Muscle of back (tissue), 11 donors: Measurements from ENCODE around the gene PARP4. TPM values are rescaled to one million over a fixed set of nuclear protein-coding genes. Genes with fewer than 3 reads are reported as not detected.
"Not testable (repeated sequence)": the region's sequence is repeated elsewhere in the genome, so short reads cannot be mapped to it uniquely, and the experiment has no call there.

Experiments used
- DNase-seq, 3 donors: peaks; one replicate each; pipeline versions ENCODE4 v3.0.0 to v3.0.0-alpha.2; 2013
- polyA plus RNA-seq, 10 donors: library from polyadenylated mRNA; unstranded; fragments of 120-200 nt; gene quantifications; one replicate each; pipeline ENCODE4 v1.2.1, GENCODE V29; 2013; ENCODE audit not compliant: insufficient read length in 10 of 10

PARP4 gene
- polyA plus RNA-seq, 10 donors = 24.7 to 30.3 (median 27.8) TPM

DNA sequence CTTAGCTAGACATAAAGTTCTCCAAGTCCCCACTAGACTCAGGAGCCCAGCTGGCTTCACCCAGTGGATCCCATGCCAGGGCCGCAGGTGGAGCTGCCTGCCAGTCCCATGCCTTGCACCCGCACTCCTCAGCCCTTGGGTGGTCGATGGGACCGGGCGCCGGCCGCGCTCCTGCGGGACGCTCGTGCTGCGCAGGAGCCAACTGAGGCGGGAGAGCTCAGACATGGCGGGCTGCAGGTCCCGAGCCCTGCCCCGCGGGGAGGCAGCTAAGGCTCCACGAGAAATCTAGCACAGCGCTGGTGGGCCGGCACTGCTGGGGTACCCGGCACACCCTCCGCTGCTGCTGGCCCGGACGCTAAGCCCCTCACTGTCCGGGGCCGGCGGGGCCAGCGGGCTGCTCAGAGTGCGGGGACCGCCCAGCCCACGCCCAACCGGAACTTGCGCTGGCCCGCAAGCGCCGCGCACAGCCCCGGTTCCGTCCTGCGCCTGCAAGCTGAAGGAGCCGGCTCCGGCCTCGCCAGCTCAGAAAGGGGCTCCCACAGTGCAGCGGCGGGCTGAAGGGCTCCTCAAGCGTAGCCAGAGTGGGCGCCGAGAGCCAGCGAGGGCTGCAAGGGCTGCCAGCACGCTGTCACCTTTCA lies 5.8 kb downstream of the PARP4 start:
- DNase-seq = no peak

DNA sequence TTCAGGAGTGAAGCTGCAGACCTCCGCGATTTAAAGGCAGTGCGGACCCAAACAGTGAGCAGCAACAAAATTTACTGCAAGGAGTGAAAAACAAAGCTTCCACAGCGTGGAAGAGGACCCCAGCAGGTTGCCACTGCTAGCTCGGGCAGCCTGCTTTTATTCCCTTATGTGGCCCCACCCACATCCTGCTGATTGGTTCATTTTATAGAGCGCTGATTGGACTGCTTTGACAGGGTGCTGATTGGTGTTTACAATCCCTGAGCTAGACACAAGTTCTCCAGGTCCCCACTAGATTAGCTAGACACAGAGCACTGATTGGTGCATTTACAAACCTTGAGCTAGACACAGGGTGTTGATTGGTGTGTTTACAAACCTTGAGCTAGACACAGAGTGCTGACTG lies 6.3 kb downstream of the PARP4 start:
- not testable (repeated sequence) for DNase-seq

DNA sequence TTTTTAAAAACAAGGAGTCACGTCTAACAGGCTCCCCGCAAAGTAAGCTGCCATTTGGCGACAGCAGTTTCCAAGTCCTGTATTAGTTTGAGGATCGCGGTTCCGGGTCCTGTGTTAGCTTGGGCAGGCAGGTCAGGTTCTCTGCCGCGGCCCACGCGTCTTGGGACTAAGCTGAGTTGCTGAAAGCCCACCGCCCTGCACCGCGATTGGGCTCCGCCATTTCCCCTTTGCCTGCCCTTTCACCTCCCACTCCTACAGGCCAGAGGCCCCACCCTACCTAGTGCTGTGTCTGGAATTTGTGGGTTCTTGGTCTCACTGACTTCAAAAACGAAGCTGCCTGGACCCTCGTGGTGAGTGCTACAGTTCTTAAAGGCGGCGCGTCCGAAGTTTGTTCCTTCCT lies 6.8 kb downstream of the PARP4 start:
- no peak for DNase-seq

DNA sequence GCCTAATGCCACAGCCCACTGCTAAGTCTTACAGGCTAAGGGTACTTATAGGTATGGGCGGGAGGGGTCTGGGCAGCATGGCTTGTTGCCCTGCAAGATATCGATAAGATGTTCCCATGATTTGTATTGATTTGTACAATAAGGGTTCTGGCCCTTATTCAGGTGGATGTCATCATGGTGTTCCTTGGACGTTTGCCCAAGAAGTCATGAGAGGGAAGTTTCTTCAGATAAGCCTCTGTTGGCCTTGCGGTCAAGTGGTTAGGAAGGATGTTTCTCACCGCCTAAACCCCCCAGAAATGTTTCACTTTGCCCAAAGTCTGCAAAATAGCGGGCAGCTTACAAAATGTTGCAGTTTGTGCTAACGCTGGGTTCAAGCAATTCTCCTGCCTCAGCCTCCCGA lies 7.3 kb downstream of the PARP4 start:
- DNase-seq = no peak

DNA sequence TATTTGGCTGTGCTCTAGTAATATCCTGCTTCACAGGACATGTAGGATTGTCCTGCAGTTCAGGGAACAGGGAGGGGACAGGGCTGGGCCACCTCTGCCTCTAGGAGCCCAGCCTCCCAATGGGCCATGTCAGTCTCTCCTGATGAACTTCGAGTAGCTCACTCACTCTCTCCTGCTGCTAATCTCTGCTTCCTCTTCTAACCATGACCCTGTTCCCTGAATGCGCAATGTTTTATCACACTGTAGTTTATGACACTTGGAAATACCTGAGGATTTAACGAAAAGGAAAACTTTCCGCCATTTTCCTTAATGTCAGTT lies 9.2 kb downstream of the PARP4 start:
- no peak for DNase-seq

DNA sequence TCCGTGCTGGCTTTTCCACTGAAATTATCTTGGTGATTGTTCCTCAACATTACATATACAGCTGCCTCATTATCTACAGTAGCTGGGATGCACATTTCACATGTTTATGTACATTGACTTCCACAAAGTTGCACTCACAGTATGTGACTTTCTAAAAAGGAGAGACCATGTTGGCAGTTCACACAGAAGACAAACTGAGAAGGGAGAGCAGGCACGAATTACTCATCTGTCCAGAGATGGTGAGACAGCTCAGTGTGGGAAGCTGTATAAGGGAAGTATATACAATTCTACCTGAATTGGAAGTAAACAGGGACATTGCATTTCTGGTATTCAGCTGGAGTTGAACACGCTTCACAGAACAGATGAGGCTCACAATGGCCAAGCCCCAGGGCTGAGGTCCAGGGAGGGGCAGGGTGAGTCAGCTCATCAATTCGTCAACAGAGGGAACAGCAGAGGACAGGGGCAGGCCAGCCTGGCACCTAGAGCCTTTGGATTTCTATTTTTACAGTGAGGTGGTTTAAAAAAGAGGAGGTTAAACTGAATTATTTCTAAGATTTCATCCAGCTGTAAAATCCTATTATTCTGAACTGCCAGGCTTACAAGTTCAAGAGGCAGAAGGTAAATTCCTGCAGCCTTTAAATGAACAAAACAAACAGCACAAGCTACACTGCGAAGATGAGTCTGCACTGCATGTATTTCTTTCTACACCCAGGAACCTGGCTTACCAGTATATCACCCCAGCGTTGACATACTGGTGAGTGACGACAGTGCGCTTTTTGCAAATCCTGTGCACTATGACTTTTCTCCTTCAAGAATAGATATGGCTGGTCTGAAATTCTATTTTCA lies 9.8 kb downstream of the PARP4 start:
- no peak for DNase-seq

DNA sequence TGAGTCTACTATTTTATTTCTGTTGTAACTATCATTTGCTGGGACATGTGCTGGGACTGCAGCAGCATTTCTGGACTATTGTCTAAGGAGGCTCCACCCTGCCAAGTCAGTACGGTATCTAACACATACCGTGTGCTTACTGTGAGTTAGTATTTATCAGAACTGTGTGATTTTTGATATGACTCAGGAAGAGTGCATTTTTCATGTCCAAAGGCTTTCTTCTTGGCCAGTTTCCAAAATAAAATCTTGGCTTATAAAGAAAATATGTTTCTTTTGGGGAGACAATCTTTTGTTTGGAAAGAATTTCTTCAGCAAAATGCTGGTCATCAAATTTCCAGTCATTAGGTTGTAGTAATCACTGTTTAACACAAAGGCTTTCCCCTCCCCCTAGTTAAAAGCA lies 11.6 kb downstream of the PARP4 start:
- DNase-seq = peak in 2 of 3 donors; percentile 33 to 40

DNA sequence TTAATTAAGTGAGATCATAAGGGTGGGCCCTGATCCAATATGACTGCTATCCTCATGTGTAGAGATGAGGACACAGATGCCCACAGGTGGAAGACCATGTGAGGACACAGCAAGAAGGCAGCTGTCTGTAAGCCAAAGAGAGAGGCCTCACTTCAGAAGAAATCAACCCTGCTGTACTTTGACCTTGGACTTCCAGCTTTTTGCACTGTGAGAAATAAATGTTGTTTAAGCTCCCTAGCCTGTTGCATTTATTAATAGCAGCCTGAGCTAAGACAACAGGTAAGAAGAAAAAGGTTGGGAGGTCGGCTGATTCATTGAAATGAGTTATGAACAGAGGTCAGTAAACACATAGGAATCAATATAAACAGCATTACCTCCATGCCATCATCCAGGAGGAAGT lies 14.8 kb downstream of the PARP4 start:
- no peak for DNase-seq

DNA sequence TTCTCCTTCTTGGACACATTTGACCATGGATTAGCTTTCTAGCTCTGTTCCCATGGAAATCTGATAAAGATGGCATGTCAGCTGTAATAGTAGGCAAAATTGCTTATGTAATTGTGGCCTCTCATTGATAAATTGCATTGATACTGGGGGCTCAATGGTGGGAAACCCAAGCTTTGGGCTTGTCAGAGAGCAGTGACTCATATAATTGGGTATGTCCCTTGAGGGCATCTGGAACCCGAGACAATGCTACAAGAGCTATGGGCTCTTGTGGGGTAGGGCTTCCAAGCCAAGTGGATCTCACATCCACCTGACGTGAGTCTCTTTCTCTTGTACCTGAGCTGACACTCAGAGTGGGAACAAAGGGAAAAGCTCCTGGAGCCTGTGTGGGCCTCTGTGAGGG lies 16.3 kb downstream of the PARP4 start:
- DNase-seq = not testable (repeated sequence)

DNA sequence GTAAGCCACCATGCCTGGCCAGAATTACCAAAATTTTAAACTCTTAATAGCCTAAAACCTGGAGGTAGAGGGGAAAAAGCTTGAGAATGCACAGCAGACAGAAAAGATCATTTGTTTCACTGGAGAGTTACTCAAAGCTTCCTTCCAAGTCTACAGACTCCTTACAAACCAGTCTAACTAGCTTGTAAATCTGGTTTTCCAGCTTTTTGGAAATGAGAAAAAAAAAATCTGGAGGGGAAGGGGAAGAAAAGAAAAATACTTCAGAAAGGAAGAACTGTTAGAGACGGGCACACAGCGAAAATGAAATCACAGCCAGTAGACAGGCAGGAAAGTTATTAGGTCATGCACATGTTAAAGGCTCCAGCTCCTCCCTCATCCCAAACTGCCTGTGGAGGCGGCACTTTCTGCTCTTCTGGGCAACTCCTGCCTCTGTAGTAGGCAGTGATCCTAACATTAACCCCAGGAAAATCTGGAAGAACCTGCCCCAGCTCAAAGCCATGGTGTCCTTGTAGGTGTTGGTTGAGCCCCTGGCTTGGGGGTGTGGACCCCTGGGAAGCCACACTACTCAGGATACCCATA lies 17.3 kb downstream of the PARP4 start:
- no peak for DNase-seq

DNA sequence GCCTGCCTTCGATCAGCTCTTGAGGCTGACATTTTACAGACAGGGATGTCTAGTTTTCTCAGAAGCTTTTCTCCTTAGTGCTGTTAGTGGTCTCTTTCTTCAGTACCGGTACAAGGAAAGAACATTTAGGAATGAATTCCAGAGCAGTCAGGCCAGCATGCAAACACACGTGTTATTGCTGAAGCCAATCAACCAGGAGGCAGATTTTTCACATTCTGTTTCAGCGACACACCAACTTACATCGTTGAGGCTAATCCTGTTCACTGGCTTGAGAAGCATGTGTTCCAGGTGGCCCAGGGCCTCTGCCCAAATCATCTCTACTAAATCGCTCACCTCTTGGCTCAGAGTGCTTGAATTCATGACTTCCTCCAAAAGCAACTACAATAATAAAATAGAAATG lies 19.2 kb downstream of the PARP4 start:
- DNase-seq = no peak

DNA sequence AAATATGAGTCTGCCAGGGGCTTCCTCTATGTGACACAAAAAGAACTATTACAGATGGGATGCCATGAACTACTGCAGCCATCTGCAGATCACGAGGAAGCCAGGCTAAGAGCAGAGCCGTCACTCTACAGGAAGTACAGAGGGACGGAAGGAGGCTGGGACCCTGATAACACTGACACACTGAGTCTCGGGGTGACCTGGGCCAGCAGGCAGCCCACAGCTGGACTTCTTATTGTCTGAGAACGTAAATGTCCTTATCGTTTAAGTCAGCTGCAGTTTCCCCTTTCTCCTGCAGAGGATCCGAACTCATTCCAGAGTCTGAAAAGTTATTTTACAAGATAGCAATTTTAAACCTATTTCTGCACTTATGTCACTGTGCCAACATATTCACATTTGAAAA lies 20.7 kb downstream of the PARP4 start:
- peak in 1 of 3 donors; percentile 9 for DNase-seq

DNA sequence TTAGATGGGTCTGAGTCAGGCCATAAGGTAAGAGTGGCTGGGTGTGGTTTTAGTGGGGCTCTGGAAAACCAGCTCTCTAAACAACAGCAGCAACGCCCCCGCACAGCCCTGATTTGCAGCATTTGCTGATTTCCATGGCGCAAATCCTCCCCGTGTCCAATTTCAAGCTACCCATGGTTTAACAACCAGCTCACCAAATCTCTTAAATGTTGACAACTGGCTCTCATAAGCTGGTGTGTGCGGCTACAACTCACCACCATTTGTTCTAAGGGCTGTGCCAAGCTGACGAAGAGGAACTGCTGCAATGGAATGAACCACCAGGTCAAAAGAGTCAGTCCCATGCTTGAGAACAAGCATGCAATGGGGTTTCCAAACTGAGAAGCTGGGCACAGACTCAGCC lies 22.9 kb downstream of the PARP4 start:
- no peak for DNase-seq

DNA sequence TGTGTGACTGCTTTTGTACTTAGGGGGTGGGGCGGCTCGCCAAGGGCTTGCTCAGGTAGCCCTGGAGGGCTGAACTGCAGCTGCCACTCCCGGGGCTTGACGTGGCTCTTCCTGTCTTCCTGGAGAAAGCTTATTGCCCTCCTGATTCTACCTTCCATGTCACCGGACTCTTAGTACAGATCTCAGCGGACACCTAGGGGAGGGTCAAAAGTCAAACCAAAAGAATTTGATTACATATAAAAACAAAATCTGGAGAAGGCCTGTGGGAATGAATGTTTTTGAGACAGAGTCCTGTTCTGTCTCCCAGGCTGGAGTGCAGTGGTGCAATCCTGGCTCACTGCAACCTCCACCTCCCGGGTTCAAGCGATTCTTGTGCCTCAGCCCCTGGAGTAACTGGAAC lies 24.5 kb downstream of the PARP4 start:
- DNase-seq = not testable (repeated sequence)

DNA sequence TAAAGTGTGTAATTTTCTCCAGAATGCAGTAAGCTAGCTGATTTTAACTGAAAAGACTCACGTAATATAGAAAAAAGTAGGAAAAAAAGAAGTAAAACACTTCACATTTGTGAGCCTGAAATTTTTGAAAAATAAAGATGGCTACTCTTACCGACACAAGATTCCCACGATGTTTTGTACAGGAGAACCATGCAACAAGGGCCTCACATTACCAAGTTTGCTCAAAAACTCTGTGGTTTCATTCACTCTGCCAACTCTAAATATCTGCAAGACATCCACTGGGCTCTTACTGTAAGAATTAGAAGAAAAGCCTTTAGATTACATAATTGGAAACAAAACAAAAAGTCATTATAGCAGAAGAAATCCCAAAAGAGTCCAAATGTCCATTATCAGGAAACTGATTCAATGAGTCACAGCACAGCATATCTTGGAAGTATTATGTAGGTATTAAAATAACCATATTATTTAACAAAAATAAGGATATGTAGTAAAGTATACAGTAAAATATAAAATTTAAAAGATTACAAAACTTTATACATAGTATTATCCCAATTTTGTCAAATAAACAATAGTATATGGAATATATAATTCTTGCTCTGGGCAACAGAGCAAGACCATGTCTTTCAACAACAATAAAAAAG lies 26.4 kb downstream of the PARP4 start:
- DNase-seq = not testable (repeated sequence)

DNA sequence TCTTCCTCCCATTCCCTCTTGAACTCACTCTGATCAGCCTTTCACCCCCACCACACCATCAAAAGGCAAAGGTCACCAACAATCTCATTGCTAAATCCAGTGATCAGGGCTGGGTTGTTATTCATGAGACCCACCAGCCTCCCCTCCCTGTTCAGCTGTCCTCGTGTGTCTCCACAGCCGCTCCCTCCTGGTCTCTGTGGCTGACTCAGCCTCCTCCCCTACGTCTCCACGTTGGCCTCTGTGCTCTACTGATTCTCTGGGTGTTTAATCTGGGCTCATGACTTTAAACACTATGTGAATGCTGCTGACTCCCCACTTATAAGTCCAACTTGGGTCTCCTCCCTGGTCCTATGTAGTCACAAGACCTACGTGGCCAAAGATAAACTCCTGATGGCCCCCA lies 38.9 kb downstream of the PARP4 start:
- no peak for DNase-seq

DNA sequence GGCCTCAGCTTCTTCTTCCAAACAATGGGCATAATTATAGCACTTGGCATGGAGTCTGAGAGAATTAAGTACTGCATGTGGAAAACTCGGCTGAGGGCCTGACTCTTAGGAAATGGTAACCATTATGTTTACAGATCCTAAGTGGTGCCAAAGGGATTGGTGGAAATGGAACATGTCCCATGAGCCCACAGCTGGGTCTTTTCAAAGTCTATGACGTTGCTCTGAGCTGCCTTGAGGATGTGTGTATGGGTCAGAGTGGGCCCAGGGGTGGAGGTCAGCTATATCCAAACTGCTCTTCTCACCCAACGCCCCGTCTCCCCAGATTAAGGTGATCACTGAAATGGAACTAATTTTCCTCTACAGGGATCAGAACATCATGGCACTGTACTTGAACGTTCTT lies 40.4 kb downstream of the PARP4 start:
- DNase-seq = not testable (repeated sequence)

DNA sequence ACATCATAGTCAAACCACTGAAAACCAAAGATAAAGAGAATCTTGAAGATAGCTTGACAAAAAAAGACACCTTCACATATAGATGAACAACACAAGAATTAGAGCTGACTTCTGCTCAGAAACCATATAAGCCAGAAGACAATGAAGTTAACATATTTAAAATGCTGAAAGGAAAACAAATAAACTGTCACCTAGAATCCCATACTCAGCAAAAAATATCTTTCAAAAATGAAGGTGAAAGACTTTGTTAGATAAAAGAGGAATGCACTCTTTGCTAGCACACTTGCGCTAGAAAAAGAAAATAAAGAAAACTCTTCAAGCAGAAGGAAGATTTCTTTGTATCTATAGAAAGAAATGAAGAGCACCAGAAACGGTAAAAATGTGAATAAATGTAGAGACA lies 49.5 kb downstream of the PARP4 start:
- no peak for DNase-seq

DNA sequence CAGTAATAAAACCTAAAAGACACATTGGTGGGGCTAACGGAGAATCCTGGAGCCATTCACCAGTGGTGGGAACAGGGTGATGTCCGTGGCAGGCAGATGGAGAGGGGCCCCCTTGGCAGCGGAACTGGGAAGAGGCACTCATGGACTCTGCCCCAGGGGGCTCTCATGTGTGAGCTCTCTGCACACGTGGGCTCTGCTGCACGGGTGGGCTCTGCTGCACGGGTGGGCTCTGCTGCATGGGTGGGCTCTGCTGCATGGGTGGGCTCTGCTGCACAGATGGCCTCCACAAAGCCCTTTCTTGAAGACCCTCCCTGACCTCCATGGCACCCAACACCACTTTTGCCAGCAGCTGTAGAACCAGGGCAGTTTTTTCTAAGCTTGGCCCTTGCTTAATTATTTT lies 52.3 kb downstream of the PARP4 start:
- DNase-seq = no peak

DNA sequence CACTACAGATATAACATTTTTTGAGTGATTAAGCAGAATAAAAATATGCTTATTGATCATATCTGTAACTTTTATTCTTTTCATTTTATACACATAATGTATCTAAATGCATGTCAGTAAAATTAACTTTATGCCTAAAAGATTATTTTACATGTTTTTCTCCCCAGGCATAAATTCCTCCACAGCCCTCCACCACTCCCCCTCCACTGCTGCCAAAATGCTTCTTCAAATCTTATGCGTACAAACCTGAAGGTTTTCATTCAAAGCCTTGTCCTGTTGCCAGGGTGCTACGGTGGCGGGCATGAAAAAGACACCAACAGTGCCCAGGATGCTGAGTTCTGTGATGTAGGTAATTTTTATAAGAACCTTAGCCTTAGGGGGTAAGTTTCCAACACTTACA lies 52.9 kb downstream of the PARP4 start:
- DNase-seq = no peak

DNA sequence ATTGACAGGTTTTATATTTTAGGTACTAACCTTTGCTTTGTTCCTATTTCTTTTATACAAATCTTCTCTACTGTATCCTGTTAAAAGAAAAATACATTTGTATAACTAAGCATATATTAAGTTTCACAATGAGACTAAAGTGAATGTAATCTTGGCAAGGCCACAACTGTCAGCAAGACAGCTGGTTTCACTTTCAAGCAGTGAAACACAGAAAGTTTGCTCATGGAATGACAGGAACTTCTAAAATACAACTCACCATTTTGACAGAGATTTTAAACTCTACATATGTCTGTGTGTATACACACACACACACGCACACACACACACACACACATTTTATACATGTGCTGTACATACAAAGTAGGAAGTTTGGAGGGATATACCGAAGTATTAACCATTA lies 53.3 kb downstream of the PARP4 start:
- peak; percentile 42 to 64 (median 42) for DNase-seq

DNA sequence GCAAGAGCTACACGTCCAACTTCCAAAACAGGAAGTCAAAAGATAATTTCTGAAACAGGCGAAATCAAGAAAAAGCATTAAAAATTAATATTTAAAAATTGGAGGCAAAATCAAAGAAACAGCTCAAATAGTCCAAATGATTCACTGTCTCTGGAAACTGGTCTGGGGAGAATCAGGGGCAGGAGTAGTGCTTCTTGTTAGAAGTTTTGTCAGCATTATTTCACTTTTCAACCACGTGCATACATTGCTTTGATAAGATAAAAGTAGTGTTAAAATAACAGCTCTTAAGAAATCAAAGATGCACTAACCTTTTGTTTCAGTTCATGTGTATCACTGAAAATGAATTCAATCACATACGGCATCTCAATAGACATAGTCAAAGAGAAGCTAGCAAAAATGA lies 53.8 kb downstream of the PARP4 start:
- DNase-seq = no peak

DNA sequence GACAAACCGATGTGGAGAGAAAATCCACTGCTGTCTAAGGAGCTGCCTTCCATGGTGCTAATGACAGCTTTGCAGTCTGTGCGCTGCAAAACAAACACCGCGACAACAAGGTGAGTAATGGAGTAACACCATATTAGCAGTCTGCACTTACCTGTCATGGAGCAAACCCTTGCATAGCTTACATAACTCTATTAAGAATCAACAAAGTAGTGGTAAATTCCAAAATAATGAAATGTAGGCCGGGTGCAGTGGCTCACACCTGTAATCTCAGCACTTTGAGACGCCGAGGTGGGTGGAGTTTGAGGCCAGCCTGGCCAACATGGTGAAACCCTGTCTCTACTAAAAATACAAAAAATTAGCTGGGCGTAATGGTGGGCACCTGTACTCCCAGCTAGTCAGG lies 56.2 kb downstream of the PARP4 start:
- DNase-seq = no peak
